T-cell (primary cell): ENCODE data around the gene AK5. TPM values are rescaled to one million over a fixed set of nuclear protein-coding genes. Genes with fewer than 3 reads are reported as not detected.

ENCODE experiments used
- ATAC-seq, 4 experiments: fragments of 200-7000 bp in 3 of 4; fragments of 150-1000 bp in 1 of 4; cut with Tn5 transposase; replicated peaks in 1 of 4; 1 replicate in 3 of 4; 2 replicates in 1 of 4; pipeline ENCODE4 v1.10.0; 2021; ENCODE audit warnings: moderate library complexity in 3 of 4, mild to moderate bottlenecking in 2 of 4, moderate number of reproducible peaks in 1 of 4
- CTCF ChIA-PET, 2 donors: fragments of 300-600 bp; sonication (Branson Sonifier 250); formaldehyde crosslinking; loops; one replicate each; lab custom pipeline; 2022; ENCODE audit warnings: antibody characterized with exemption in 2 of 2; lab: Charles Lee
- POLR2A ChIA-PET, 2 donors: fragments of 300-600 bp; sonication (Branson Sonifier 250); formaldehyde crosslinking; loops; one replicate each; lab custom pipeline; 2022; ENCODE audit warnings: antibody characterized with exemption in 2 of 2; lab: Charles Lee
- DNase-seq, 35 experiments: peaks; one replicate each; pipeline versions ENCODE4 v3.0.0 to v3.0.0-alpha.2; 2013 to 2023
- H3K27ac ChIP-seq: one replicate; pipeline ENCODE4 v1.5.1; 2013; ENCODE audit warnings: low read length
- H3K27me3 ChIP-seq, 2 experiments: replicated peaks in 1 of 2; 1 replicate in 1 of 2; 2 replicates in 1 of 2; pipeline versions ENCODE4 v1.6.1 to v1.7.0; 2013; ENCODE audit warnings: low read length in 1 of 2, mixed read lengths in 1 of 2; ENCODE audit not compliant: control insufficient read depth in 2 of 2, insufficient read depth in 2 of 2; ENCODE audit errors: extremely low read depth in 1 of 2
- H3K36me3 ChIP-seq, 2 donors: 1 replicate in 1 of 2; 2 replicates in 1 of 2; pipeline versions ENCODE4 v1.6.1 to v1.7.0; 2013; ENCODE audit warnings: low read length in 1 of 2; ENCODE audit not compliant: control insufficient read depth in 2 of 2, insufficient read depth in 1 of 2; ENCODE audit errors: extremely low read depth in 1 of 2
- H3K4me1 ChIP-seq, 2 experiments: 1 replicate in 1 of 2; 2 replicates in 1 of 2; pipeline versions ENCODE4 v1.6.1 to v1.7.0; 2013; ENCODE audit warnings: low read length in 2 of 2, mixed read lengths in 1 of 2; ENCODE audit not compliant: insufficient read depth in 2 of 2, control insufficient read depth in 1 of 2; ENCODE audit errors: extremely low read depth in 1 of 2
- H3K4me3 ChIP-seq, 2 donors: 1 replicate in 1 of 2; 2 replicates in 1 of 2; pipeline versions ENCODE4 v1.5.1 to v1.7.0; 2013; ENCODE audit warnings: mild to moderate bottlenecking in 2 of 2, low read length in 1 of 2, moderate library complexity in 1 of 2; ENCODE audit not compliant: control insufficient read depth in 1 of 2; ENCODE audit errors: extremely low read depth in 1 of 2
- H3K9me3 ChIP-seq: 2 replicates; pipeline ENCODE4 v1.7.0; 2013
- H3K27ac Mint-ChIP-seq, 2 donors: one replicate each; pipeline ENCODE4 v1.8.0; 2020 to 2021; ENCODE audit warnings: mild to moderate bottlenecking in 2 of 2, mixed read lengths in 2 of 2
- H3K27me3 Mint-ChIP-seq, 2 donors: one replicate each; pipeline ENCODE4 v1.8.0; 2021 to 2022; ENCODE audit warnings: mixed read lengths in 2 of 2
- H3K36me3 Mint-ChIP-seq: one replicate; pipeline ENCODE4 v1.8.0; 2021; ENCODE audit warnings: mixed read lengths
- H3K4me1 Mint-ChIP-seq, 3 donors: one replicate each; pipeline ENCODE4 v1.8.0; 2020 to 2022; ENCODE audit warnings: mixed read lengths in 3 of 3, mild to moderate bottlenecking in 1 of 3
- H3K4me3 Mint-ChIP-seq, 3 donors: one replicate each; pipeline ENCODE4 v1.8.0; 2020 to 2022; ENCODE audit warnings: mild to moderate bottlenecking in 3 of 3, mixed read lengths in 3 of 3, moderate library complexity in 3 of 3
- H3K9me3 Mint-ChIP-seq, 3 donors: one replicate each; pipeline ENCODE4 v1.8.0; 2020 to 2022; ENCODE audit warnings: mixed read lengths in 3 of 3
- WGBS: methylation state at CpG from one replicate; pipeline ENCODE4 v1.1.5; 2013; ENCODE audit warnings: missing lambda C conversion rate; ENCODE audit not compliant: insufficient coverage; 5-methylcytosine and 5-hydroxymethylcytosine counted together
- total RNA-seq, 35 experiments: library from RNA in 6 of 35; stranded (reverse) in 6 of 35; fragments of 120-200 nt in 1 of 35; gene quantifications; one replicate each; pipeline versions ENCODE4 v1.2.1 to v1.2.4 and lab custom pipeline; 2013 to 2026

Gene AK5
- total RNA-seq, 5 donors from 2014 or later (not counting 1 experiment from before 2014, with no cell fraction given): 13.9 to 29.2 (median 26.3) TPM

GRCh38 chr1:77387553-77387952 is 105.7 kb downstream of the AK5 start:
- H3K36me3 ChIP-seq: no peaks in the 10 kb centered on the region
- H3K4me1 ChIP-seq: peaks cover 0 to 2% of the 10 kb centered on the region in 2 experiments
- peaks cover 0 to 4% (median 0%) of the 10 kb centered on the region in 3 donors for H3K9me3 Mint-ChIP-seq
- POLR2A ChIA-PET: no interaction called here
- peaks cover 29 to 34% (median 31%) of the 10 kb centered on the region in 3 donors for H3K4me1 Mint-ChIP-seq
- H3K9me3 ChIP-seq: no peaks in the 10 kb centered on the region
- no peaks in the 10 kb centered on the region for H3K27me3 ChIP-seq
- ATAC-seq (no peak), DNase-seq (no peak)
- H3K4me3 Mint-ChIP-seq: no peak overlapping the region
- no peak overlapping the region for H3K4me3 ChIP-seq
- H3K27me3 Mint-ChIP-seq: no peaks in the 10 kb centered on the region
- no peak overlapping the region for H3K27ac Mint-ChIP-seq
- no peak overlapping the region for H3K27ac ChIP-seq
- CTCF ChIA-PET: no interaction called here
- no CpG with 5 or more reads among the region's 1 CpG for WGBS
- H3K36me3 Mint-ChIP-seq: peaks cover 6% of the 10 kb centered on the region

- Histone ChIP-seq H3K27ac (no peak overlapping the region), H3K4me3 (no peak overlapping the region), H3K27me3 (no peaks in the 10 kb centered on the region), H3K36me3 (no peaks in the 10 kb centered on the region), H3K4me1 (peaks cover 0 to 2% of the 10 kb centered on the region in 2 experiments), H3K9me3 (no peaks in the 10 kb centered on the region)
- H3K27me3 Mint-ChIP-seq: no peaks in the 10 kb centered on the region
- no peak overlapping the region for H3K4me3 Mint-ChIP-seq
- ATAC-seq (no peak), DNase-seq (no peak)
- ChIA-PET CTCF (no interaction called here), POLR2A (no interaction called here)
- peaks cover 6% of the 10 kb centered on the region for H3K36me3 Mint-ChIP-seq
- no peak overlapping the region for H3K27ac Mint-ChIP-seq
- WGBS: 71% methylated on average over 3 of the region's 3 CpGs
- H3K4me1 Mint-ChIP-seq: peaks cover 29 to 34% (median 31%) of the 10 kb centered on the region in 3 donors
- peaks cover 0 to 4% (median 0%) of the 10 kb centered on the region in 3 donors for H3K9me3 Mint-ChIP-seq
Observed at GRCh38 chr1:77388661-77389060, 106.8 kb downstream of the AK5 start.

GRCh38 chr1:77392486-77392885 is 110.7 kb downstream of the AK5 start:
- DNase-seq: no peak

GRCh38 chr1:77394166-77394565 is 112.3 kb downstream of the AK5 start:
- Histone ChIP-seq H3K36me3 (no peaks in the 10 kb centered on the region), H3K27me3 (no peaks in the 10 kb centered on the region), H3K9me3 (no peaks in the 10 kb centered on the region), H3K27ac (no peak overlapping the region), H3K4me1 (no peaks in the 10 kb centered on the region), H3K4me3 (no peak overlapping the region)
- peaks cover 11% of the 10 kb centered on the region for H3K36me3 Mint-ChIP-seq
- POLR2A ChIA-PET: no interaction called here
- WGBS: no CpG with 5 or more reads among the region's 2 CpGs
- H3K27ac Mint-ChIP-seq: no peak overlapping the region
- H3K4me3 Mint-ChIP-seq: no peak overlapping the region
- peaks cover 3 to 6% (median 4%) of the 10 kb centered on the region in 3 donors for H3K4me1 Mint-ChIP-seq
- CTCF ChIA-PET: no interaction called here
- peaks cover 0 to 1% (median 0%) of the 10 kb centered on the region in 3 donors for H3K9me3 Mint-ChIP-seq
- H3K27me3 Mint-ChIP-seq: no peaks in the 10 kb centered on the region
- no peak for DNase-seq
- ATAC-seq: no peak

More at GRCh38 chr1:77392486-77392885, 110.7 kb downstream of the AK5 start:
- Mint-ChIP-seq H3K9me3 (peaks cover 0 to 4% (median 0%) of the 10 kb centered on the region in 3 donors), H3K4me3 (no peak overlapping the region), H3K27ac (no peak overlapping the region), H3K27me3 (no peaks in the 10 kb centered on the region), H3K4me1 (peaks cover 14 to 21% (median 17%) of the 10 kb centered on the region in 3 donors), H3K36me3 (peaks cover 12% of the 10 kb centered on the region)
- WGBS: 100% methylated on average over 1 of the region's 4 CpGs
- ATAC-seq: no peak
- ChIA-PET POLR2A (no interaction called here), CTCF (no interaction called here)
- H3K9me3 ChIP-seq: no peaks in the 10 kb centered on the region
- H3K27me3 ChIP-seq: no peaks in the 10 kb centered on the region
- no peaks in the 10 kb centered on the region for H3K36me3 ChIP-seq
- H3K27ac ChIP-seq: no peak overlapping the region
- no peak overlapping the region for H3K4me3 ChIP-seq
- no peaks in the 10 kb centered on the region for H3K4me1 ChIP-seq

- H3K4me1 ChIP-seq: no peaks in the 10 kb centered on the region
- POLR2A ChIA-PET: interaction anchor here in 1 of 2 donors (0.6 kb wide), 1 partner anchor 23 kb away, joined by 4 read pairs; no protein-coding TSS in a partner anchor
- H3K27me3 ChIP-seq: no peaks in the 10 kb centered on the region
- DNase-seq (no peak), ATAC-seq (no peak)
- H3K27me3 Mint-ChIP-seq: no peaks in the 10 kb centered on the region
- no peak overlapping the region for H3K4me3 Mint-ChIP-seq
- H3K27ac Mint-ChIP-seq: no peak overlapping the region
- H3K36me3 Mint-ChIP-seq: peaks cover 9% of the 10 kb centered on the region
- no peaks in the 10 kb centered on the region for H3K9me3 ChIP-seq
- no peaks in the 10 kb centered on the region for H3K36me3 ChIP-seq
- H3K4me1 Mint-ChIP-seq: peaks cover 1 to 10% (median 10%) of the 10 kb centered on the region in 3 donors
- CTCF ChIA-PET: no interaction called here
- H3K9me3 Mint-ChIP-seq: no peaks in the 10 kb centered on the region
- H3K27ac ChIP-seq: no peak overlapping the region
- H3K4me3 ChIP-seq: no peak overlapping the region
Observed at GRCh38 chr1:77395051-77395450, 113.2 kb downstream of the AK5 start.

GRCh38 chr1:77398152-77398551 is 116.3 kb downstream of the AK5 start:
- Mint-ChIP-seq H3K27me3 (no peaks in the 10 kb centered on the region), H3K9me3 (no peaks in the 10 kb centered on the region), H3K27ac (no peak overlapping the region), H3K4me3 (no peak overlapping the region), H3K36me3 (peaks cover 6% of the 10 kb centered on the region), H3K4me1 (peaks cover 4 to 14% (median 10%) of the 10 kb centered on the region in 3 donors)
- Histone ChIP-seq H3K4me3 (no peak overlapping the region), H3K27ac (no peak overlapping the region), H3K9me3 (no peaks in the 10 kb centered on the region), H3K27me3 (no peaks in the 10 kb centered on the region), H3K4me1 (no peaks in the 10 kb centered on the region), H3K36me3 (no peaks in the 10 kb centered on the region)
- DNase-seq (no peak), ATAC-seq (no peak)
- ChIA-PET POLR2A (interaction anchor here in 1 of 2 donors (0.5 to 0.6 kb wide), 2 partner anchors 15 to 39 kb away, joined by 3 read pairs; no protein-coding TSS in a partner anchor), CTCF (no interaction called here)
- WGBS: 70% methylated on average over 3 of the region's 3 CpGs
